Sigmoid colon (tissue), 4 donors: ENCODE measurements around the gene SLC15A1.

Experiments
- EP300 ChIP-seq, 4 donors: sonication (generic); formaldehyde crosslinking; IDR thresholded peaks; one replicate each; pipeline ENCODE4 v1.6.1; 2017; ENCODE audit warnings: antibody characterized with exemption in 4 of 4
- POLR2A ChIP-seq, 2 donors: fragments of 450-650 bp; IDR thresholded peaks; one replicate each; pipeline ENCODE4 v1.6.1; 2016; ENCODE audit warnings: antibody characterized with exemption in 2 of 2, mild to moderate bottlenecking in 2 of 2, moderate library complexity in 2 of 2
- POLR2AphosphoS5 ChIP-seq, 4 donors: sonication (generic); formaldehyde crosslinking; IDR thresholded peaks; one replicate each; pipeline ENCODE4 v1.6.1; 2017; ENCODE audit warnings: antibody characterized with exemption in 4 of 4
- TF ChIP-seq, protein P1 (sequence below), 4 experiments: fragments of 450-650 bp in 3 of 4; fragments of 200-600 bp in 1 of 4; IDR thresholded peaks; one replicate each; pipeline ENCODE4 v1.5.1; 2016 to 2019; ENCODE audit warnings: antibody characterized with exemption in 4 of 4, mild to moderate bottlenecking in 3 of 4, moderate library complexity in 2 of 4

DNA sequence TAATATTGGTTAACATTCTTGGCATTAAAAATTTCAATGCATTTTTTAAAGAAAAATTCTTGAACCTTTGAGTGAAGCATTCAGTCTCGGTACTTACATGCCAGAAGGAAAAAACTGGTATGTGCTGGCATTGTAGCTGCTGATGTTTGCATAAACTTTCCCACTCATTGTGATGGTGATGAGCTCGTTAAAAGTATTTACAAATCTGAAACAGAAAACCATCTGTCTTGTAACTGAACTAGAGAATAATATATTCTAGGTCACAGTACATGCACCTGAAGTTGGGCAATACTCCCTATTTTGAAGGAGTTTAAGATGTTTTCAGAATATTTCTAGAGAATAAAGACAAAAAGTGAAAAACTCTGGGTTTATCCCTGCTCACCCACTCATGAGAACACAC is 64.1 kb downstream of the SLC15A1 start:
- TF ChIP-seq, protein P1, sequence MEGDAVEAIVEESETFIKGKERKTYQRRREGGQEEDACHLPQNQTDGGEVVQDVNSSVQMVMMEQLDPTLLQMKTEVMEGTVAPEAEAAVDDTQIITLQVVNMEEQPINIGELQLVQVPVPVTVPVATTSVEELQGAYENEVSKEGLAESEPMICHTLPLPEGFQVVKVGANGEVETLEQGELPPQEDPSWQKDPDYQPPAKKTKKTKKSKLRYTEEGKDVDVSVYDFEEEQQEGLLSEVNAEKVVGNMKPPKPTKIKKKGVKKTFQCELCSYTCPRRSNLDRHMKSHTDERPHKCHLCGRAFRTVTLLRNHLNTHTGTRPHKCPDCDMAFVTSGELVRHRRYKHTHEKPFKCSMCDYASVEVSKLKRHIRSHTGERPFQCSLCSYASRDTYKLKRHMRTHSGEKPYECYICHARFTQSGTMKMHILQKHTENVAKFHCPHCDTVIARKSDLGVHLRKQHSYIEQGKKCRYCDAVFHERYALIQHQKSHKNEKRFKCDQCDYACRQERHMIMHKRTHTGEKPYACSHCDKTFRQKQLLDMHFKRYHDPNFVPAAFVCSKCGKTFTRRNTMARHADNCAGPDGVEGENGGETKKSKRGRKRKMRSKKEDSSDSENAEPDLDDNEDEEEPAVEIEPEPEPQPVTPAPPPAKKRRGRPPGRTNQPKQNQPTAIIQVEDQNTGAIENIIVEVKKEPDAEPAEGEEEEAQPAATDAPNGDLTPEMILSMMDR (IDR thresholded peaks at IDR 0.05): no peak
- TF ChIP-seq EP300 (IDR thresholded peaks at IDR 0.05) (no peak), POLR2AphosphoS5 (IDR thresholded peaks at IDR 0.05) (no peak), POLR2A (IDR thresholded peaks at IDR 0.05) (no peak)
